MM.1S (cell line): Measurements from ENCODE around the gene RABGAP1L.

Experiments
- EZH2phosphoT487 ChIP-seq: fragments of 300-600 bp; sonication (generic); IDR thresholded peaks from 2 replicates; pipeline ENCODE4 v1.6.1; 2018; ENCODE audit warnings: antibody characterized with exemption, low read length
- TF ChIP-seq, protein P1 (sequence below): fragments of 300-600 bp; sonication (generic); IDR thresholded peaks from 2 replicates; pipeline ENCODE4 v1.5.1; 2016; ENCODE audit warnings: antibody characterized with exemption, low read length, mixed read lengths

DNA sequence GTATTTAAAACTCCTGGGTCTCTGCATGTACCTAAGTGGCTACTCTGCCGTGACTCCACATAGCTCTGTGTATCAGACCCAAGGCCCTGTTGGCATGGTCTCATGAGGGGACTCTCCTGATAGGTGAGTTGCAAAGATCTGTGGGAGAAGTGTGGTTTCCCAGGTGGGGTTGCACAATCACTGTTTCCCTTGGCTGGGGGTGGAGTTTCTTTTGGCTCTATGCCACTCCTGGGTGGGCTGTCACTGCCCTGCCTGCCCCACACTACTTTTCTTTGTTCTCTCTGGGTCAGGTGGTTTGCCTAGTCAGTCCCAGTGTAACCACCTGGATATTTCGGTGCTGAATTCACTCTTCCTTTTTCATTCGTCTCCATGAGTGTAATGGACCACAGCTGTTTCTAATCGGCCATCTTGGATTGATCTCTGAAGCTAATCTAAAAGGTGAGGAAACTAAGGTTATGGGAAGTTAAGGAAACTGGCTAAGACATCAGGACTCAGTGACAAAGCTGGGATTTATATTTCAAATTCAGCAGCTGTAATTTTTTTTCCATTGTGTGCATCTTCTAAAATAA lies 743.3 kb downstream of the RABGAP1L start:
- TF ChIP-seq, protein P1, sequence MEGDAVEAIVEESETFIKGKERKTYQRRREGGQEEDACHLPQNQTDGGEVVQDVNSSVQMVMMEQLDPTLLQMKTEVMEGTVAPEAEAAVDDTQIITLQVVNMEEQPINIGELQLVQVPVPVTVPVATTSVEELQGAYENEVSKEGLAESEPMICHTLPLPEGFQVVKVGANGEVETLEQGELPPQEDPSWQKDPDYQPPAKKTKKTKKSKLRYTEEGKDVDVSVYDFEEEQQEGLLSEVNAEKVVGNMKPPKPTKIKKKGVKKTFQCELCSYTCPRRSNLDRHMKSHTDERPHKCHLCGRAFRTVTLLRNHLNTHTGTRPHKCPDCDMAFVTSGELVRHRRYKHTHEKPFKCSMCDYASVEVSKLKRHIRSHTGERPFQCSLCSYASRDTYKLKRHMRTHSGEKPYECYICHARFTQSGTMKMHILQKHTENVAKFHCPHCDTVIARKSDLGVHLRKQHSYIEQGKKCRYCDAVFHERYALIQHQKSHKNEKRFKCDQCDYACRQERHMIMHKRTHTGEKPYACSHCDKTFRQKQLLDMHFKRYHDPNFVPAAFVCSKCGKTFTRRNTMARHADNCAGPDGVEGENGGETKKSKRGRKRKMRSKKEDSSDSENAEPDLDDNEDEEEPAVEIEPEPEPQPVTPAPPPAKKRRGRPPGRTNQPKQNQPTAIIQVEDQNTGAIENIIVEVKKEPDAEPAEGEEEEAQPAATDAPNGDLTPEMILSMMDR, result no peak
- TF ChIP-seq EZH2phosphoT487, result no peak
